Adipose tissue (tissue), 3 donors: Measurements from ENCODE around the gene KLHL11. TPM values are rescaled to one million over a fixed set of nuclear protein-coding genes. Genes with fewer than 3 reads are reported as not detected.

Experiments
- H3K27ac ChIP-seq: one replicate; pipeline ENCODE4 v1.5.1; 2013; ENCODE audit warnings: low read depth, low read length
- WGBS, 3 donors: extraction: QIAGEN DNeasy Blood & Tissue Kit; methylation state at CpG; one replicate each; pipeline ENCODE4 v1.1.7; 2013; 5-methylcytosine and 5-hydroxymethylcytosine counted together
- polyA plus RNA-seq, 3 donors: library from polyadenylated mRNA; stranded (reverse); fragments of 200-250 nt; gene quantifications; one replicate each; pipeline ENCODE4 v1.2.3, GENCODE V29; 2013
- donor health status: healthy with polysubstance abuse.
- donor health status: Bipolar disorder and iron deficiency.
- donor health status: healthy.

Gene KLHL11
- polyA plus RNA-seq, 3 donors, result 0.89 to 1.4 (median 0.90) TPM

- WGBS, 3 donors, result 91 to 96% (median 94%) methylated on average over 23 of the region's 23 CpGs
- H3K27ac ChIP-seq, result no peak overlapping the region
Measured at GRCh38 chr17:41816637-41817320, 48.4 kb downstream of the KLHL11 start.

- no peak overlapping the region for H3K27ac ChIP-seq
- 18 to 65% (median 58%) methylated on average over 1 of the region's 1 CpG for WGBS, 3 donors
Measured at GRCh38 chr17:41814195-41814594, 51.0 kb downstream of the KLHL11 start.

GRCh38 chr17:41813699-41814124 is 51.5 kb downstream of the KLHL11 start:
- 77 to 80% (median 78%) methylated on average over 9 of the region's 9 CpGs for WGBS, 3 donors

GRCh38 chr17:41813152-41813680 is 52.0 kb downstream of the KLHL11 start:
- 30 to 35% (median 31%) methylated on average over 12 of the region's 12 CpGs for WGBS, 3 donors
- H3K27ac ChIP-seq, result no peak overlapping the region

More at GRCh38 chr17:41813699-41814124, 51.5 kb downstream of the KLHL11 start:
- no peak overlapping the region for H3K27ac ChIP-seq

GRCh38 chr17:41812381-41813151 is 52.7 kb downstream of the KLHL11 start, which contains the start of gene FKBP10:
TSS of gene FKBP10 (plus strand) at chr17:41813004. CDS start at chr17:41813035, 31 bp downstream.
- H3K27ac ChIP-seq, result no peak within 1 kb of the TSS
- 1 to 4% (median 3%) methylated on average over 31 to 34 of the region's 35 CpGs for WGBS, 3 donors

GRCh38 chr17:41811549-41812380 is 53.5 kb downstream of the KLHL11 start, which contains the start of gene P3H4:
TSS of gene P3H4 (minus strand) at chr17:41811949. CDS start at chr17:41811915, 34 bp downstream.
- WGBS, 3 donors, result 0 to 1% (median 1%) methylated on average over 73 to 95 of the region's 96 CpGs
- no peak within 1 kb of the TSS for H3K27ac ChIP-seq

GRCh38 chr17:41810659-41811548 is 54.3 kb downstream of the KLHL11 start:
- WGBS, 3 donors, result 15 to 29% (median 28%) methylated on average over 56 to 58 of the region's 58 CpGs
- no peak overlapping the region for H3K27ac ChIP-seq

GRCh38 chr17:41806685-41807445 is 58.4 kb downstream of the KLHL11 start:
- no peak overlapping the region for H3K27ac ChIP-seq
- 87 to 91% (median 90%) methylated on average over 8 of the region's 8 CpGs for WGBS, 3 donors

Other genes starting within 250 kb of the KLHL11 start
- under 1 TPM in 2 of 3 donors, not detected in 1; 0.60 to 0.70 TPM for gene KRT17, start 240.8 kb downstream of the KLHL11 start, polyA plus RNA-seq
- gene EIF1, start 176.5 kb downstream of the KLHL11 start, polyA plus RNA-seq, result 100 to 1,000 TPM; 426 to 985 (median 580) TPM
- 1 to 10 TPM in 1 of 3 donors, not detected in 2; 2.4 TPM for gene GAST, start 153.1 kb downstream of the KLHL11 start, polyA plus RNA-seq
- gene HAP1, start 130.8 kb downstream of the KLHL11 start, polyA plus RNA-seq, result under 1 TPM; 0.03 to 0.48 (median 0.22) TPM
- 10 to 100 TPM; 35.7 to 49.0 (median 36.9) TPM for gene JUP, start 78.7 kb downstream of the KLHL11 start, polyA plus RNA-seq
- gene P3H4, start 53.5 kb downstream of the KLHL11 start, polyA plus RNA-seq, result 10 to 100 TPM in 1 of 3 donors, 1 to 10 TPM in 2; 3.3 to 11.1 (median 9.7) TPM
- 10 to 100 TPM in 2 of 3 donors, 1 to 10 TPM in 1; 9.6 to 50.6 (median 24.6) TPM for gene FKBP10, start 52.4 kb downstream of the KLHL11 start, polyA plus RNA-seq
- 10 to 100 TPM; 45.9 to 70.5 (median 50.0) TPM for gene NT5C3B, start 29.2 kb downstream of the KLHL11 start, polyA plus RNA-seq
- gene KLHL10, start 27.6 kb downstream of the KLHL11 start, polyA plus RNA-seq, result under 1 TPM; 0.02 to 0.79 (median 0.64) TPM
- 100 to 1,000 TPM in 1 of 3 donors, 10 to 100 TPM in 2; 41.5 to 104 (median 68.9) TPM for gene ACLY, start 53.5 kb upstream of the KLHL11 start, polyA plus RNA-seq
- gene ODAD4, start 65.2 kb upstream of the KLHL11 start, polyA plus RNA-seq, result under 1 TPM; 0.48 to 0.79 (median 0.64) TPM
- 10 to 100 TPM; 19.4 to 45.6 (median 38.2) TPM for gene CNP, start 101.4 kb upstream of the KLHL11 start, polyA plus RNA-seq
- gene DNAJC7, start 152.0 kb upstream of the KLHL11 start, polyA plus RNA-seq, result 10 to 100 TPM; 43.8 to 86.1 (median 65.2) TPM
- 10 to 100 TPM; 13.5 to 35.1 (median 30.9) TPM for gene NKIRAS2, start 154.7 kb upstream of the KLHL11 start, polyA plus RNA-seq
- gene C17orf113, start 185.2 kb upstream of the KLHL11 start, polyA plus RNA-seq, result 1 to 10 TPM in 1 of 3 donors, under 1 TPM in 2; 0.12 to 1.5 (median 0.22) TPM
- gene ZNF385C, start 233.1 kb upstream of the KLHL11 start, polyA plus RNA-seq, result 1 to 10 TPM in 1 of 3 donors, under 1 TPM in 2; 0.10 to 2.0 (median 0.67) TPM
- gene DHX58, start 247.3 kb upstream of the KLHL11 start, polyA plus RNA-seq, result 10 to 100 TPM in 1 of 3 donors, 1 to 10 TPM in 2; 6.2 to 17.4 (median 7.0) TPM